ENCODE results near the gene NEDD4L.

DNA sequence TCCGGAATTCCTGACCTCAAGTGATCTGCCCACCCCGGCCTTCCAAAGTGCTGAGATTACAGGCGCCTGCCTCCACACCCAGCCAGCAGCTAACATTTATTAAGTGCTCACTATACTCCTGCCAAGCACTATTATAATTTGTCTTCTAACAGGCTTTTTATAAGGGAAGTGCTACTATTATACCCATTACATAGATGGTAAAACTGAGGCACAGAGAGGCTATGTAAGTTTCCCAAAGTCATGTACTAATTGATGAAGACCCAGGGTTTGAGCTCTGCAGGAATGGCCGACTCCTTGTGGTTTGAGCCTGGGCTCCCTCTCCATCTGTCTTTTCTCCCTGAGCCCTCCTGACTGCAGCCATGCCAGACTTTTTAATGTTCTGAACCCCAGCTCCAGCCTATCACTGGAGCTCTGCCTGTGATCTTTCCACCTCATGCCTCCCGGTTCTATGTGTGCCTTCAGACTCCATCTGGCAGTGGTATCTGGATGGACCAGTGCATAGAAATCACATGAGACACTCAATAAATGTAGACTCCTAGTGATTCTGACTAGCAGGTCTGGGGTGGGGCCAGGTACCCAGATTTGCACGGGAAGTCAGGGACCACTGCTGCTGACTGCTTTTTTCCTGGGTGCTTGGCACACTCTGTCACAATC, 197.1 kb downstream of the NEDD4L start:
- no peak for TF ChIP-seq CEBPB (IDR thresholded peaks at IDR 0.05; ENCODE audit: borderline replicate concordance in 1 of 2, low read depth in 2 of 2, low read length in 2 of 2)
- TF ChIP-seq TARDBP (IDR thresholded peaks at IDR 0.05; ENCODE audit: borderline replicate concordance) = no peak
- TF ChIP-seq, protein P1, sequence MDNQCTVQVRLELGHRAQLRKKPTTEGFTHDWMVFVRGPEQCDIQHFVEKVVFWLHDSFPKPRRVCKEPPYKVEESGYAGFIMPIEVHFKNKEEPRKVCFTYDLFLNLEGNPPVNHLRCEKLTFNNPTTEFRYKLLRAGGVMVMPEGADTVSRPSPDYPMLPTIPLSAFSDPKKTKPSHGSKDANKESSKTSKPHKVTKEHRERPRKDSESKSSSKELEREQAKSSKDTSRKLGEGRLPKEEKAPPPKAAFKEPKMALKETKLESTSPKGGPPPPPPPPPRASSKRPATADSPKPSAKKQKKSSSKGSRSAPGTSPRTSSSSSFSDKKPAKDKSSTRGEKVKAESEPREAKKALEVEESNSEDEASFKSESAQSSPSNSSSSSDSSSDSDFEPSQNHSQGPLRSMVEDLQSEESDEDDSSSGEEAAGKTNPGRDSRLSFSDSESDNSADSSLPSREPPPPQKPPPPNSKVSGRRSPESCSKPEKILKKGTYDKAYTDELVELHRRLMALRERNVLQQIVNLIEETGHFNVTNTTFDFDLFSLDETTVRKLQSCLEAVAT (IDR thresholded peaks at IDR 0.05) = no peak
- TF ChIP-seq CHD4 (IDR thresholded peaks at IDR 0.05) = no peak
- TF ChIP-seq, protein P2, sequence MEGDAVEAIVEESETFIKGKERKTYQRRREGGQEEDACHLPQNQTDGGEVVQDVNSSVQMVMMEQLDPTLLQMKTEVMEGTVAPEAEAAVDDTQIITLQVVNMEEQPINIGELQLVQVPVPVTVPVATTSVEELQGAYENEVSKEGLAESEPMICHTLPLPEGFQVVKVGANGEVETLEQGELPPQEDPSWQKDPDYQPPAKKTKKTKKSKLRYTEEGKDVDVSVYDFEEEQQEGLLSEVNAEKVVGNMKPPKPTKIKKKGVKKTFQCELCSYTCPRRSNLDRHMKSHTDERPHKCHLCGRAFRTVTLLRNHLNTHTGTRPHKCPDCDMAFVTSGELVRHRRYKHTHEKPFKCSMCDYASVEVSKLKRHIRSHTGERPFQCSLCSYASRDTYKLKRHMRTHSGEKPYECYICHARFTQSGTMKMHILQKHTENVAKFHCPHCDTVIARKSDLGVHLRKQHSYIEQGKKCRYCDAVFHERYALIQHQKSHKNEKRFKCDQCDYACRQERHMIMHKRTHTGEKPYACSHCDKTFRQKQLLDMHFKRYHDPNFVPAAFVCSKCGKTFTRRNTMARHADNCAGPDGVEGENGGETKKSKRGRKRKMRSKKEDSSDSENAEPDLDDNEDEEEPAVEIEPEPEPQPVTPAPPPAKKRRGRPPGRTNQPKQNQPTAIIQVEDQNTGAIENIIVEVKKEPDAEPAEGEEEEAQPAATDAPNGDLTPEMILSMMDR (IDR thresholded peaks at IDR 0.05 in 2 of 3, conservative IDR thresholded peaks at IDR 0.05 in 1 of 3; ENCODE audit: control insufficient read depth in 2 of 3, extremely low read depth in 1 of 3, insufficient read depth in 1 of 3, low read depth in 3 of 3, low read length in 3 of 3) = no peak
- TF ChIP-seq, protein P3, sequence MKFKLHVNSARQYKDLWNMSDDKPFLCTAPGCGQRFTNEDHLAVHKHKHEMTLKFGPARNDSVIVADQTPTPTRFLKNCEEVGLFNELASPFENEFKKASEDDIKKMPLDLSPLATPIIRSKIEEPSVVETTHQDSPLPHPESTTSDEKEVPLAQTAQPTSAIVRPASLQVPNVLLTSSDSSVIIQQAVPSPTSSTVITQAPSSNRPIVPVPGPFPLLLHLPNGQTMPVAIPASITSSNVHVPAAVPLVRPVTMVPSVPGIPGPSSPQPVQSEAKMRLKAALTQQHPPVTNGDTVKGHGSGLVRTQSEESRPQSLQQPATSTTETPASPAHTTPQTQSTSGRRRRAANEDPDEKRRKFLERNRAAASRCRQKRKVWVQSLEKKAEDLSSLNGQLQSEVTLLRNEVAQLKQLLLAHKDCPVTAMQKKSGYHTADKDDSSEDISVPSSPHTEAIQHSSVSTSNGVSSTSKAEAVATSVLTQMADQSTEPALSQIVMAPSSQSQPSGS (IDR thresholded peaks at IDR 0.05; ENCODE audit: low read length) = no peak
- TF ChIP-seq POLR2A (IDR thresholded peaks at IDR 0.05; ENCODE audit: low read depth, low read length) = no peak
- TF ChIP-seq SREBF2 (IDR thresholded peaks at IDR 0.05; ENCODE audit: low read length) = no peak
- no peak for TF ChIP-seq MTA2 (IDR thresholded peaks at IDR 0.05; ENCODE audit: low read depth)
- no peak for TF ChIP-seq CREB1 (IDR thresholded peaks at IDR 0.05; ENCODE audit: low read depth)
- TF ChIP-seq, protein P4, sequence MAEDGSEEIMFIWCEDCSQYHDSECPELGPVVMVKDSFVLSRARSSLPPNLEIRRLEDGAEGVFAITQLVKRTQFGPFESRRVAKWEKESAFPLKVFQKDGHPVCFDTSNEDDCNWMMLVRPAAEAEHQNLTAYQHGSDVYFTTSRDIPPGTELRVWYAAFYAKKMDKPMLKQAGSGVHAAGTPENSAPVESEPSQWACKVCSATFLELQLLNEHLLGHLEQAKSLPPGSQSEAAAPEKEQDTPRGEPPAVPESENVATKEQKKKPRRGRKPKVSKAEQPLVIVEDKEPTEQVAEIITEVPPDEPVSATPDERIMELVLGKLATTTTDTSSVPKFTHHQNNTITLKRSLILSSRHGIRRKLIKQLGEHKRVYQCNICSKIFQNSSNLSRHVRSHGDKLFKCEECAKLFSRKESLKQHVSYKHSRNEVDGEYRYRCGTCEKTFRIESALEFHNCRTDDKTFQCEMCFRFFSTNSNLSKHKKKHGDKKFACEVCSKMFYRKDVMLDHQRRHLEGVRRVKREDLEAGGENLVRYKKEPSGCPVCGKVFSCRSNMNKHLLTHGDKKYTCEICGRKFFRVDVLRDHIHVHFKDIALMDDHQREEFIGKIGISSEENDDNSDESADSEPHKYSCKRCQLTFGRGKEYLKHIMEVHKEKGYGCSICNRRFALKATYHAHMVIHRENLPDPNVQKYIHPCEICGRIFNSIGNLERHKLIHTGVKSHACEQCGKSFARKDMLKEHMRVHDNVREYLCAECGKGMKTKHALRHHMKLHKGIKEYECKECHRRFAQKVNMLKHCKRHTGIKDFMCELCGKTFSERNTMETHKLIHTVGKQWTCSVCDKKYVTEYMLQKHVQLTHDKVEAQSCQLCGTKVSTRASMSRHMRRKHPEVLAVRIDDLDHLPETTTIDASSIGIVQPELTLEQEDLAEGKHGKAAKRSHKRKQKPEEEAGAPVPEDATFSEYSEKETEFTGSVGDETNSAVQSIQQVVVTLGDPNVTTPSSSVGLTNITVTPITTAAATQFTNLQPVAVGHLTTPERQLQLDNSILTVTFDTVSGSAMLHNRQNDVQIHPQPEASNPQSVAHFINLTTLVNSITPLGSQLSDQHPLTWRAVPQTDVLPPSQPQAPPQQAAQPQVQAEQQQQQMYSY (CRISPR knock-in tag; IDR thresholded peaks at IDR 0.05) = no peak
- no peak for TF ChIP-seq RELA (IDR thresholded peaks at IDR 0.05; ENCODE audit: borderline replicate concordance, partially characterized antibody)
- TF ChIP-seq CBX5 (IDR thresholded peaks at IDR 0.05; ENCODE audit: low read depth) = no peak
